GM06990 (cell line): ENCODE measurements around the gene UBE4B.
"Not testable (repeated sequence)": the region's sequence is repeated elsewhere in the genome, so short reads cannot be mapped to it uniquely, and the experiment has no call there.

Experiments used
- DNase-seq: peaks from one replicate; pipeline ENCODE4 v3.0.0-alpha.2; 2011; ENCODE audit not compliant: insufficient read length; ENCODE audit errors: extremely low read depth
- H3K27me3 ChIP-seq: replicated peaks from 2 replicates; pipeline ENCODE4 v1.6.0; 2011; ENCODE audit warnings: low read length; ENCODE audit not compliant: control insufficient read depth, insufficient read depth
- H3K36me3 ChIP-seq: 2 replicates; pipeline ENCODE4 v1.5.1; 2011; ENCODE audit warnings: low read length; ENCODE audit not compliant: control insufficient read depth, insufficient read depth
- H3K4me3 ChIP-seq: replicated peaks from 2 replicates; pipeline ENCODE4 v1.5.1; 2011; ENCODE audit warnings: low read depth, mild to moderate bottlenecking, control low read depth, low read length
- CTCF ChIP-seq: IDR thresholded peaks from 2 replicates; pipeline ENCODE4 v1.5.1; 2011; ENCODE audit warnings: low read length, control low read depth, mild to moderate bottlenecking, inconsistent platforms; ENCODE audit not compliant: insufficient read depth, poor library complexity, severe bottlenecking

Gene UBE4B

DNA sequence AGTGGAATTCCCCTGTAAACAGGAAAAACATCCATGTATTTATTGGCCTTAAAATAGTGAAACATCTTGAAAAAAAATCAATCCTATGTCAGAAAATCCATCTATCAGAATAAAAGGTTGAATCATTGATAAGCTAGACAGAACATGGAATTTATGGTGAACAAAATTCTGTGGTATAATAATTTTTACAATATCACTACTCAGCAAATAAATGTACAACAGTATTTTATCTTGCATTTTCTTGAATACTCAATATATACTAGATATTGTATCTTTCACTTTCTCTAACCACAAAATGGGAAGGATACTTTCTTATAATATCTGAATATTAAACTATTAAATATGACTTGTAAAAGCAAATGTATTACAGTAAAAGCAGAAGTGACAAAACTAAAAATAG, 5.7 kb upstream of the UBE4B start:
- Histone ChIP-seq H3K27me3 (no peaks in the 10 kb centered on the region), H3K4me3 (no peak overlapping the region), H3K36me3 (no peaks in the 10 kb centered on the region)
- no peak for DNase-seq
- no peak for TF ChIP-seq CTCF

- H3K4me3 ChIP-seq, DNase-seq, H3K36me3 ChIP-seq, H3K27me3 ChIP-seq: not testable (repeated sequence)
Measured at GRCh38 chr1:10028956-10029500, 3.7 kb upstream of the UBE4B start.

- Histone ChIP-seq H3K27me3 (no peaks in the 10 kb centered on the region), H3K4me3 (no peak overlapping the region), H3K36me3 (no peaks in the 10 kb centered on the region)
- DNase-seq: no peak
- no peak for TF ChIP-seq CTCF
Measured at GRCh38 chr1:10031461-10031860, 1.3 kb upstream of the UBE4B start.

DNA sequence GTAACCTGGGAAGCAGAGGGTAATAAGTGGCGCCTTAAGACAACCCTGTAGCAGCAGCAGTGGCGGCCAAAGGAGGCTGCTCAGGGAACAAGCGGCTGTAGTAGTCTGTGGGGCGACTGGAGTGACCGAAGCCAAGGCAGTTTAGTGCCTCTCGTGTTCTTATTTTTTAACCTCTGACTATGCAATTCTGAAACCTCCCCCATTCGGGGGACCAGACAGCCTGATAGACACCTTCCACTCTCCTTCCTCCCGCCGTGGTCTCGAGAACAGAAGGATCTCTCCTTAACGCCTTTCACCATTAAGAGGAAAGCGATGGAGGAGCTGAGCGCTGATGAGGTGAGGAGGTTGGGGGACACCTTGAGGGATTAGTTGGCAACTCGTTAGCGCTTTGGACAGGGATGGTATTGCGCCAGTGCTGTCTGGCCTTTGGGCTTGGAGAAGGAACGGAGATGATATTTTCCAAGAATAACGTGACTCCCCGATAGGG, 644 bp downstream of the UBE4B start:
- TF ChIP-seq CTCF: no peak
- no peak for DNase-seq
- Histone ChIP-seq H3K27me3 (no peaks in the 10 kb centered on the region), H3K4me3 (peak overlapping the region; percentile 98), H3K36me3 (peaks cover 1% of the 10 kb centered on the region; the same call in 1 of the 2 replicates)

- no peak overlapping the region for H3K4me3 ChIP-seq
- no peak for TF ChIP-seq CTCF
- no peak for DNase-seq
- H3K36me3 ChIP-seq: no peaks in the 10 kb centered on the region; the same call in 1 of the 2 replicates
- H3K27me3 ChIP-seq: no peaks in the 10 kb centered on the region
Measured at GRCh38 chr1:10042746-10043145, 10.0 kb downstream of the UBE4B start.

GRCh38 chr1:10045480-10046355, 13.0 kb downstream of the UBE4B start:
- Histone ChIP-seq H3K4me3 (no peak overlapping the region), H3K27me3 (no peaks in the 10 kb centered on the region), H3K36me3 (no peaks in the 10 kb centered on the region; the same call in none of the 2 replicates)
- DNase-seq: no peak
- no peak for TF ChIP-seq CTCF
